Measurements from ENCODE around the gene NHSL1. TPM values are rescaled to one million over a fixed set of nuclear protein-coding genes. Genes with fewer than 3 reads are reported as not detected.

The NHSL1 gene
- total RNA-seq, 1 experiment from 2014 or later, result 13.9 TPM

DNA sequence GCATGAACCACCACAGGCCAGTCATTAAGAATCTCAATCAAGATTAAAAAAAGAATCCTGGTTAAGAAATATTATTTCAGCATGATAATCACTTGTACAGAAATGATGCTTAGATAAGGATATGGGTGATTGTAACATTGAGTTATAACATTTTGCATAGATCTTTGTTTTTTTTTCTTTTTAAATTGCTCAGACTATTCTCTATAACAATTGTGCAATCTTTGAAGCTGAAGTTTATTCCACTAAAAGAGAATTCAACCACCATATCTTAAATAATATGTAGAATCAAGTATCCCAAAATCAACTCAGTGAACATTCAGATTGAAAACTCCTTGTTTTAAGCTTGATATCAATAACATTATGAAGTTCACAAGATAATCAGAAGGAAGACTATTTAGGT lies 122.3 kb downstream of the NHSL1 start:
- DNase-seq (ENCODE audit: low read depth in 1 of 2, low spot score in 2 of 2), result no peak
- no peaks in the 10 kb centered on the region for H3K9me3 ChIP-seq (replicated peaks)
- no peak overlapping the region for H3K27ac ChIP-seq
- 0 out of 2 replicates have a peak, but pooled peaks cover 3% of the 10 kb centered on the region for H3K27me3 ChIP-seq (replicated peaks)
- no peaks in the 10 kb centered on the region for H3K36me3 ChIP-seq
- H3K4me1 ChIP-seq (replicated peaks), result no peaks in the 10 kb centered on the region
- H3K4me3 ChIP-seq, result no peak overlapping the region

DNA sequence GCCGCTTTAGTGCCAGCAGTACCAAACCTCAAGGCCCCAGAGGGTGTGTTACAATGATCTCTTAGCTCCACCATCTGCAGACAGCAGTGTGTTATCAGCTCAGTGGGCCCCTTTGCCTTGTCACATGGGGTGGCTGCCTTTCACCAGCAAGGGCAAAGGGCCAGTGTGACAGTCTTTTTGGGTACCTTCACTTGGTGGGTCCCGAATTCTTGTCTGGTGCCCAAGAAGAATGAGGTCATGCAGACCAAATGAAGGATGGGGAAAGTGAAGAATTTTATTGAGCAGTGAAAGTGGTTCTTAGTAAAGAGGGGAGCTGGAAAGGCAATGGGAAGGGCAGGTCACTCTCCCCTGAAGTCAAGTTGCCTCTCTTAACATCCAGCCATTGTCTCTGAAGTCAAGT lies 124.5 kb downstream of the NHSL1 start:
- Histone ChIP-seq H3K4me1 (replicated peaks) (no peaks in the 10 kb centered on the region), H3K27ac (no peak overlapping the region), H3K36me3 (no peaks in the 10 kb centered on the region), H3K4me3 (no peak overlapping the region), H3K9me3 (replicated peaks) (no peaks in the 10 kb centered on the region), H3K27me3 (replicated peaks) (0 out of 2 replicates have a peak, but pooled peaks cover 3% of the 10 kb centered on the region)
- no peak for DNase-seq (ENCODE audit: low read depth in 1 of 2, low spot score in 2 of 2)

DNA sequence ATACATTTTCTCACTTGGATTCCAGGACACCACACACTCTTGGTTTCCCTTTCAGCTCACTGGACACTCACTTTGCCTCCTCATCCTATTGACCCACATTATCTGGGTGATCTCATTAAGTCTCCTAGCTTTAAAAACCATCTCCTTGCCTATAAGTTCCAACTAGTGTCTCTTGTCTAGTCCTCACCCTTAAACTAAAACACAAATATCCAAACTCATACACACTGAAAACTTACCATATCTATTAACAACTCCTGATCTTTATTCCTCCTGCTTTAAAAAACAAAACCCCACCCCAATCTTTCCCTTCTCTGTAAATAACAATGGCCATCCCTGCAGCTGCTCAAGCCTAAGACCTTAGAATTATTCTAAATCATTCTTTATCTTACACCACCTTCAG lies 125.1 kb downstream of the NHSL1 start:
- H3K4me1 ChIP-seq (replicated peaks), result no peaks in the 10 kb centered on the region
- H3K36me3 ChIP-seq, result no peaks in the 10 kb centered on the region
- H3K27me3 ChIP-seq (replicated peaks), result 0 out of 2 replicates have a peak, but pooled peaks cover 3% of the 10 kb centered on the region
- no peak for DNase-seq (ENCODE audit: low read depth in 1 of 2, low spot score in 2 of 2)
- no peak overlapping the region for H3K4me3 ChIP-seq
- H3K9me3 ChIP-seq (replicated peaks), result no peaks in the 10 kb centered on the region
- H3K27ac ChIP-seq, result no peak overlapping the region

DNA sequence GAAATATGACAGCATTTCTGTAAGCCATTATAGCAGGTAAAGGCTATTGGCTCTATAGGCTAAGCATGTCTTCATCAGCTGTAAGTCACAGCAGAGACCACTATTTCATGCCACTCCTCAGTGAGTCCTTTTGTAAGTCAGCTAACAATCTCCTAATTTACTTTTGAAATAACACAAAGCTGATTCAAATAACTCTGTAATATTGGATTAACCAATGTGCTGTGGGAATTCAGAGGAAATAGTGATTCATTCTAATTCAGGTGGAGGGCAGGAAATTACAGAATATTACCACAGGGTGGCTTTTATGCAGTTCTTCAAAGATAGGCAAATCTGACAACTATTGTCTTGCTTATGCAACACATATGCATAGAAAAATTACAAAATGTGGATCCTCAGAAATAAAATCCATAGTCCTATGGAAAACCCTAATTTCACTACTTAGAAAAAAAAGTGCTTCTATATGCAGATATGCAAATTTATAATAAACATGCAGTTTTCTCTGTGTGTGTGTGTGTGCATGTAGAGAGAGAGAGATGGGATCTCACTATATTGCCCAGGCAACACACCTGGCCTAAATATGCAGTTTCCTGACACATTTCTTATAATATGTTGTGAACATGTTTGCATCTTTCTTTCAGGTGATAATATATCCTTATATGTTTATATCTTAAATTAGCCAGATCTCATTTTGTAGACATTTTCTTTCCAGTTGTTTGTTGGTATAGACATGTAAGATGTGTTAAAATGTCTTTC lies 126.4 kb downstream of the NHSL1 start:
- Histone ChIP-seq H3K4me1 (replicated peaks) (no peaks in the 10 kb centered on the region), H3K27ac (no peak overlapping the region), H3K4me3 (no peak overlapping the region), H3K27me3 (replicated peaks) (0 out of 2 replicates have a peak, but pooled peaks cover 3% of the 10 kb centered on the region), H3K9me3 (replicated peaks) (no peaks in the 10 kb centered on the region), H3K36me3 (no peaks in the 10 kb centered on the region)
- DNase-seq (ENCODE audit: low read depth in 1 of 2, low spot score in 2 of 2), result no peak

Other genes with a start within 250 kb of the NHSL1 start
- gene SMIM28, start 121.6 kb downstream of the NHSL1 start, total RNA-seq (2014; rRNA removed; shearing (Covaris generic)), result not detected in 2 replicates
- 22.8 and 64.8 TPM in 2 replicates for gene HEBP2, start 95.3 kb downstream of the NHSL1 start, total RNA-seq (2014; rRNA removed; shearing (Covaris generic))